ENCODE data around the gene ISOC1.

ISOC1 gene

GRCh38 chr5:129096382-129096991 lies 1.9 kb downstream of the ISOC1 start:
- no peak for DNase-seq

DNA sequence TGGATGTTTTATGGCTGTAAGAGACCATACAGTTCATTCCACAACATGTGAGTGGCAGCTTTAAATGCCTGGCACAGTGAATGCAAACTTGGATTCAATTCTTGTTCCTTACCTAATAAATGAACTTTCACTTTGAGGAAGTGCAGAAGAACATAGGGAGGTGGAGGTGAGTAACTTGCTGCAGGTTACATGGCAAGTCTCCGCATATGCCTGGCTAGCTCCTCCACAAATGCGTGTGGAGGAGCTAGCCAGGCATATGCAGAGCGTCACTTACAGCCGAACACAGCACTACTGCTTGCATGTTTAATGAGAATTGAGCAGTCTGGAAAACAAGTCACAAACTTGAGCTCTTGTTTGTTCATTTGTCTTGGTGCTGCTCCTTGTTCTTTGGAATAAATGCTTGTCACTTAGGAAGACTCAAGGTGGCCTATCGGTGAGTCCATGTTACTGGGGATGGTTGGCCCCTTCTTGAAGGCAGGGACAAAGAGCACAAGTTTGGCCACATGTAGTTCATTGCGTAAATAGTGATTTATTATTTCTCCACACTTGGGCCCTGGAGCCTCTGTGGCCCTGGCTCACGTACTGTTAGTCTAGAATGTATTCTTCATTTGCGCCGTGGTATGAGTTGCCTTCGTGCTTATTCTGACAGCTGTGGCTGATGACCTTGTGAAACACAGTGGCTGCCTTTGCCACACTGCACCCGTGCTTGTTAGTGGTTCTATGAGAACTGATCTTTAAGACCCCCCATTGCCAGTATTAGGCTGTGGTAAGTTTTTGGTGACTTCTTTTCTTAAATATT lies 3.1 kb downstream of the ISOC1 start:
- no peak for DNase-seq

GRCh38 chr5:129098488-129099183 lies 4.1 kb downstream of the ISOC1 start:
- peak; percentile 13 for DNase-seq

DNA sequence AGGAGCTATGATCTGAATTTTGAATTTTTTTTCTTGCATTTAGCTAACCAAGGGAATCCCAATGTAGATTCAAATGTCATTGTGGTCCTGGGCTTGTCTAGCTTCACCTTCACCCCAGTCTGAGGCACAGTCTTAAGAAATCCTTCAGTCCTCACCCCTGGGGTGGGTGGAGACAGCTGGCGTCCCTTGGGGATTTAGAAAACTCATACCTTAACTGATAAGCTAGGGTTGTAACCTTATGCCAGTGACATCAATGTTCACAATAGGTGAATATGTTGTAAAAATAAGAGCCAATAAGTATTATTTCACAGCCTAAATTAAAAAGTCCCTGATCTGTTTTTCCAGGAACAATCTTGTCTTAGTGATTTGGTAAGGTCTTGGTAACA lies 4.6 kb downstream of the ISOC1 start:
- DNase-seq = no peak

GRCh38 chr5:129101794-129102193 lies 7.2 kb downstream of the ISOC1 start:
- DNase-seq = no peak

DNA sequence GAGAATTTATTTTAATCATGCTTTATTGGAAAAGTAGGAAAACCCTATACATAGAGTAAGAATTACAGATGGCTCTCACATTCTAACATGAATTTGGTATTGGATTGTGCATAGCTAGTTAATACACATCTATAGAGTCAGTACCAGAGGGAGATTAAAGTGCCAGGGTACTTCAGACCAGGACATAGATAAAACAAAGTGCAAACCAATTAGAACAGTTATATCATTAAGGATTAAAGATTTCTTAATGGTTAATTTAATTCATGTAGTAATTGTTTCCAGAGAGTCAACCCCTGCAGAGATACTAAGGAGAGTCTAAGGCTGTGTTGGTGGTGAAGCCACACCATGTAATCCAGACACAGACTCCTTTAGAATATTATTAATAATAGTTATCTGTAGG lies 8.8 kb downstream of the ISOC1 start:
- no peak for DNase-seq

- DNase-seq = no peak
These were observed 10.4 kb downstream of the ISOC1 start for GRCh38 chr5:129104915-129105455.

- DNase-seq = no peak
These were observed 13.1 kb downstream of the ISOC1 start for GRCh38 chr5:129107637-129108036.

DNA sequence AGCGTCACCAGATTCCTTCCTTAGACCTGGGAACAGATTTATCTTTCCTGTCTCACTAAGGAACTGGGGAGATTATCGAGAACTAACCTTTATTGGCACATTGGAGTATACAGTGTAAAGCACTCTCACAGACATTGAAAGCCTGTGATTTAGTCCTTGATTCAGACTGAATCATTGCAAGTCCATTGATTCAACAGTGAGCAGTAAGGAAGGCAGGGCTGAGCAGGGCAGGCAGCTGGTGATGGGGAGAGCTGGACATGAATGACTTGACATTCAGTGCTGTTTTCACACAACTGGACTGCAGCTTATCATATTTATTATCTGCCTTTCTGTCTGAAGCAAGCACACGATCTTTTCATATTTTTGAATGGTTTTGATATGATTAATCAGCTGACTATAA lies 16.2 kb downstream of the ISOC1 start:
- no peak for DNase-seq

- DNase-seq = no peak
These were observed 16.8 kb downstream of the ISOC1 start for GRCh38 chr5:129111351-129111750.

- DNase-seq = no peak
These were observed 17.7 kb downstream of the ISOC1 start for GRCh38 chr5:129112295-129112694.

DNA sequence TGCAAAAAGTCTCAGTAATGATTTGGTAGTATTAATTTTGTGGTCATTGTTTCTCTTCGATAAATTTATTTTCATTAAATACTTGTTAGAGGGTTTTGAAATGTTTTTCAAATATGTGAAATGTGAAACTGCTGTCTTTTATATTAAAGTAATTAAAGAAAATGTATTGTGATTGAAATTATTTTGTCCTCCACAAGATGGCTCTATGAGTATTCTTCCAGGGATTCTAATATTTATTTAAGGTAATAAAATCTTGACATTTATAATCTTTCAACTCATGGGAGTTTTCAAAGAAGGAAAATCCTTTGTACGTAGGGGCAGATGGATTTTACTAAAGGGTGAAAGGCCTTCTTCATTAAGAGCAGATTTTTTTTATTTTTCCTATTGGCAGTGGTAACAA lies 19.3 kb downstream of the ISOC1 start:
- no peak for DNase-seq

DNA sequence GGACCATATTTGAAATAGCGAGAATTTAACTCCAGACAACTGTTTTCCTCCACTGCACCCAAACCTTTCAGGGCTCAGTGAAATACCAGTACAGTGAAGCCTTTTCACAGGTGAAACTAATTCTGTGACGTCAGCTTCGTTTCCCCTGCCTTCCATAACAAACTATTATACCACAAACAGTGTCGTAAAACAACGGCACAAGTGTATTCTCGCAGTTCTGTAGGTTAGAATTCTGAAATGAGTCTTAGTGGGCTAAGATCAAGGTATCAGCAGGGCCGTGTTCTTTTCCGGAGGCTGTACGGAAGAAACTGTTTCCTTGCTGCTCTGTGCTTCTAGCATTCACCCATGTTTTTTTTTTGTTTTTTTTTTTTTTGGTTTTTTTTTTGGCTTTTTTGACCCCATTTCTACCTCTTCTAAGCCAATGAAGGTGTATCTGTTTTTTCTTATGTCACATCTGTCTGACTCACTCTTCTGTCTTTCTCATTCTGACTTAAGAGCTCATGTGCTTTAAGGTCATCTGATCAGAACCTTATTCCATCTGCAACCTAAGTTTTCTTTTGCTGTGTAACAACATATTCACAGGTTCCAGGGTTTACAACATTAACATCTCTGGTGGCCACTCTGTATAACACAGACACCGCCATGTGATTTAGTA lies 20.1 kb downstream of the ISOC1 start:
- DNase-seq = no peak

DNA sequence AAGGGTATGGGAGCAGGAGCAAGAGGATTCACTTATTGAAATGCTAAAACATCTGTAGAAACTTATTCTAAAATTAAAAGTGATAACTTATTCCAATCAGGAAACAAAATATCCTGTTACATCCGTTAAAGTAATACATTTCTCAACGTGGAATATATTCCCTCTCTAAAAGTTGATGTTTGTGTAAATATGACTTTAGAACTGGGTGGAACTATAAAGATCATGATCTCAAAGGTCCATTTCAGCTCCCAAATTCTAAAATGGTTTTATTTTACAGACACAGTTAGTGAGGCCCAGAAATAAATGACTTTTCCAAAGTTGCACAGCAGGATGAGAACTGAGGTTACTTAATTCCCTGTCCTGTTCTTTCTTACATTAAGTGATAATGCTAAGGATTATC lies 21.1 kb downstream of the ISOC1 start:
- no peak for DNase-seq

DNA sequence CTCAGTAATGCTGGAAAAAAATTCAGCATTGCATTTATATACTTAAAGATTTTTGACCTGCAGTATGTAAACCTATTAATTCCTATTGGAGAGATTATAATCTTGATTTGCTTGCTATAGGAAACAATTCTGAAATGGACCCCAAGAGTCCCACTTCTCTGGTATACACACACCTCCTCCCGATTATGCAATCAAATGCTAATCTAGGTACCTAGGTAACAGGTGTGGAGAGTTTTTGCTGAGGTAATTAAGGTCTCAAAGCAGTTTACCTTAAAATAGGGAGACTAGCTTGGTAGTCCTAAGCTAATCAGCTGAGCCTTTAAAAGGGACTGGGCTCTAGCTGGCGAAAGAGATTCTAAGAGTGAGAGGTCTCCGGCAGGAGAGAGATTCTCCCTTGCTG lies 22.2 kb downstream of the ISOC1 start:
- no peak for DNase-seq

- DNase-seq = no peak
These were observed 23.9 kb downstream of the ISOC1 start for GRCh38 chr5:129118405-129118804.

DNA sequence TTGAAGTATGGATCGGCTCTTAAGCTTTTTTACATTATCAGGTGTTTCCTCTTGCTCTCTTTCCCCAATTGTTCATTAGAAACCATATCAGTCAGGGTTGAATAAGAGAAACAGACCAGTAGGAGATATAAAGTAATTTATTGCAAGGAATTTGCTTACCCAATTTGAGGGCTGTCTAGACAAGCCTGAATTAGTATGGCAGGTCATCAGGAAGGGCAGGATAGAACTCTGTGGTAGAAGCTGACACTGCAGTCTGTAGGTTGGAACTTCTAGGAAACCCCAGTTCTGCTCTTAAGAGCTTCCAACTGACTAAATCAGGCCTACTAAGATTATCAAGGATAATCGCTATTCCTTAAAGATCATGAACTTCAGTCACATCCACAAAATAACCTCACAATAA lies 24.3 kb downstream of the ISOC1 start:
- DNase-seq = no peak

- DNase-seq = no peak
These were observed 25.6 kb downstream of the ISOC1 start for GRCh38 chr5:129120158-129120581.

GRCh38 chr5:129122560-129122959 lies 28.0 kb downstream of the ISOC1 start:
- DNase-seq = no peak

DNA sequence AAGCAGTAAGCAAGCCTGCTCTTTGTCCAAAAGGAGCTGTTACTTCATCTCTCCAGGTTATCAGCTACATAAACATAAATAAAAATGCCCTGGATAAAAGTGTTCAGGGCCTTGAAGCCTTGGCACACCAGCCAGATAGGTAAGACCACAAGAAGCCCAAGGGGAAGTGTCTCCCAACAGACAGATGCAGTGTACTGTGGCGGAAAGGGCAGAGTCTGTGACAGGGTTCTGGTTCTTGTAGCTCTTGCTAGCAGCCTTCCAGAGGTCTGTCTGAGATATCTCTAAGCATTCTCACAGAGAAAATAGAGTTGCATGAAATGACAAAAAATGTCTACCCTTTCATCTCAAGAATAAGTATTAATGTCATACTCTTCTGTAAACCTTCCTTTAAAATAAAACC lies 30.1 kb downstream of the ISOC1 start:
- no peak for DNase-seq

GRCh38 chr5:129125819-129126218 lies 31.3 kb downstream of the ISOC1 start:
- DNase-seq = no peak

DNA sequence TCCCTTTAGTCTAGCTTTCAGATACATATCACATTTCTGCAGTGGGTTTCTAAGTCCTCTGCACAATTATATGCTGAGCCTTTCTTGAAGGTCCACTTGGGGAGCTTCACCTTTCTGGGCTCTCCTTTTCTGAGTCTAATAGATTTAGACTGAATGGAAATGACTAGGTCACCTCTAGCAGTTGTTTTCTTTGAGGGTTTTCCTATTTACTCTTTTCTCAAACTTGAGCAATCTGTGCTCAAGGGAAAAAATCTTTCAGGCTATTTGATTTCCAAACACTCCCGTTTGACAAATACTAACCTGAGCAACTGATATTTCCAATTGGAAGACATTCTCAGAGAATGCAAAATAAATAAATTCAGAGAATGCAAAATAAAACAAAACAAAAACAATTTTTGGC lies 39.0 kb downstream of the ISOC1 start:
- no peak for DNase-seq

DNA sequence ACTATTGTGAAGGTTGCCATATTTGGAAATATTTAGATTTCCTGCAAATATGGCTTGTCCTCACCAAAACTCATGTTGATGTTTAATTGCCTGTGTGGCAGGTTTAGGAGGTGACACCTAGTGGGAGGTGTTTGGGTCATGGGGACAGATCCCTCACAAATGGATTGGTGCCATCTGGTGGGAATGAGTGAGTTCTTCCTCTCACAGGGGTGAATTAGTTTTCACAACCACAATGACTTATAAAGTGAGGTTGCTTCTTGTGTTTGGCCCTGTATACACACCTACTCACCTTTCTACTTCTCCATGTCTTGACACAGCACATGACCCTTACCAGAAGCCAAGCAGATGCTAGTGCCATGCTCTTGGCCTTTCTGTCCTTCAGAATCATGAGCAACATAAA lies 41.1 kb downstream of the ISOC1 start:
- no peak for DNase-seq
